VCaP (cell line): Measurements from ENCODE around the gene RABEP1.

Experiments used
- H3K27ac ChIP-seq: fragments of 450-650 bp; 2 replicates; pipeline ENCODE4 v1.5.1; 2017
- TF ChIP-seq, protein P1 (sequence below): fragments of 450-650 bp; conservative IDR thresholded peaks from 2 replicates; pipeline ENCODE4 v1.5.1; 2017; ENCODE audit warnings: mild to moderate bottlenecking, moderate library complexity

RABEP1 gene

DNA sequence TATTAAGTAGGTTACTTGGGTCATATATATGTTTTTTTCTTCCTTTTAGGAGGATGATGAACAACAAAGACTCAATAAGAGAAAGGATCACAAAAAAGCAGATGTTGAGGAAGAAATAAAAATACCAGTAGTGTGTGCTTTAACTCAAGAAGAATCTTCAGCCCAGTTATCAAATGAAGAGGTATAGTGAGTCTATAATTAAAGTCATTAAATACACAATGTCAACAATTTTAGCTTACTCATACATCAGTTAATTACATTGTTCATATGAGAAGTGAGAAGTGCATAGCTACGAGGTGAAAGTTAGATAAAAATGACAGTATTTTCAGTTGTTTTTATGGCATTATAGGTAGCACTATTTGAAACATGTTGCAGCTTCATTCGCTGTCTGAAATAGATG lies 72.2 kb downstream of the RABEP1 start:
- TF ChIP-seq, protein P1, sequence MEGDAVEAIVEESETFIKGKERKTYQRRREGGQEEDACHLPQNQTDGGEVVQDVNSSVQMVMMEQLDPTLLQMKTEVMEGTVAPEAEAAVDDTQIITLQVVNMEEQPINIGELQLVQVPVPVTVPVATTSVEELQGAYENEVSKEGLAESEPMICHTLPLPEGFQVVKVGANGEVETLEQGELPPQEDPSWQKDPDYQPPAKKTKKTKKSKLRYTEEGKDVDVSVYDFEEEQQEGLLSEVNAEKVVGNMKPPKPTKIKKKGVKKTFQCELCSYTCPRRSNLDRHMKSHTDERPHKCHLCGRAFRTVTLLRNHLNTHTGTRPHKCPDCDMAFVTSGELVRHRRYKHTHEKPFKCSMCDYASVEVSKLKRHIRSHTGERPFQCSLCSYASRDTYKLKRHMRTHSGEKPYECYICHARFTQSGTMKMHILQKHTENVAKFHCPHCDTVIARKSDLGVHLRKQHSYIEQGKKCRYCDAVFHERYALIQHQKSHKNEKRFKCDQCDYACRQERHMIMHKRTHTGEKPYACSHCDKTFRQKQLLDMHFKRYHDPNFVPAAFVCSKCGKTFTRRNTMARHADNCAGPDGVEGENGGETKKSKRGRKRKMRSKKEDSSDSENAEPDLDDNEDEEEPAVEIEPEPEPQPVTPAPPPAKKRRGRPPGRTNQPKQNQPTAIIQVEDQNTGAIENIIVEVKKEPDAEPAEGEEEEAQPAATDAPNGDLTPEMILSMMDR = no peak
- no peak overlapping the region for H3K27ac ChIP-seq

GRCh38 chr17:5354886-5355415 lies 72.9 kb downstream of the RABEP1 start:
- TF ChIP-seq, protein P1 = no peak

DNA sequence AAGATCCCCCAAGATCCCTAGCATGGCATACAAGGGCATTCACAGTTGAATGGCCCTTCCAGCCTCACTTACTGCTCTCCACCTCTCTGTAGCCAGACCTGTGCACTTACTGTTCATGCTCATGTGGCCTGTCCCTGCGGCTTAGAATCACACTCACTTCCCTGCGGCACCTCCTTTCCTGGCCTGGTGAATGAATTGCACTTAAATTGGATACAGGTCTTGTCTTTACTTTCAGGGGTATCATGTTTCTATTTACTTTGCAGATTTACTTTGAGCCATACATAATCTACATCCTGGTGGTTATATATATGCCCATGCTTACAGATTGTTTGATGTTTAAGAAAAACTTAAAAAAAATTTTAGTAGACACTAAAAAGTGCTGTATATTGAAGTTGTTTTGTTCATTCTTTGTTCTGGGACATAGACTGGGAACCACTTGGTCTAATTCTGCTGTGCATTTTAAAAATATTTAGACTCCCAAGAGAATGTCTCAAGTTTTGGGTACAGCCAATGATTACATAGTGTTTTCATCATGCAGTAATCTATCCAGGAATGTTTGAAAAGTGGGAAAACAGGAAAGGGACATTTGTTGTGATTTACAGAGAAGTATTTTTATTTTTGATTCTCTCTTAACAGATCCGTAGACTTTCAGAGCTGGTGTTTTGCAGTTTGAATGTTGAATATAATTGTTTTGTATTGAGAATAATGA lies 73.5 kb downstream of the RABEP1 start:
- TF ChIP-seq, protein P1 = no peak
- no peak overlapping the region for H3K27ac ChIP-seq

More at GRCh38 chr17:5354886-5355415, 72.9 kb downstream of the RABEP1 start:
- H3K27ac ChIP-seq = no peak overlapping the region

DNA sequence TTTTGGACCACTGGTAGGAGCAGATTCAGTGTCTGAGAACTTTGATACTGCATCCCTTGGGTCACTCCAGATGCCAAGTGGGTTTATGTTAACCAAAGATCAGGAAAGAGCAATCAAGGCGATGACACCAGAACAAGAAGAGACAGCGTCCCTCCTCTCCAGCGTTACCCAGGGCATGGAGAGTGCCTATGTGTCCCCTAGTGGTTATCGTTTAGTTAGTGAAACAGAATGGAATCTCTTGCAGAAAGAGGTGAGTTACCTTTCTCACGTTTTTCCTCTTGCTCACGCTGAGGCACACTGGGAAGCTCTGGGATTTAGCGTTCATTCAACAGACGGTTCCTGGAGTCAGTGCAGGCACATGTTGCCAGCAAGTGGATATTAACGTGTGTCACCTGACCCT lies 79.3 kb downstream of the RABEP1 start:
- peak overlapping the region; percentile 40 for H3K27ac ChIP-seq
- TF ChIP-seq, protein P1 = no peak

GRCh38 chr17:5362162-5362811 lies 80.2 kb downstream of the RABEP1 start:
- peak overlapping the region; percentile 40 for H3K27ac ChIP-seq
- TF ChIP-seq, protein P1 = no peak

DNA sequence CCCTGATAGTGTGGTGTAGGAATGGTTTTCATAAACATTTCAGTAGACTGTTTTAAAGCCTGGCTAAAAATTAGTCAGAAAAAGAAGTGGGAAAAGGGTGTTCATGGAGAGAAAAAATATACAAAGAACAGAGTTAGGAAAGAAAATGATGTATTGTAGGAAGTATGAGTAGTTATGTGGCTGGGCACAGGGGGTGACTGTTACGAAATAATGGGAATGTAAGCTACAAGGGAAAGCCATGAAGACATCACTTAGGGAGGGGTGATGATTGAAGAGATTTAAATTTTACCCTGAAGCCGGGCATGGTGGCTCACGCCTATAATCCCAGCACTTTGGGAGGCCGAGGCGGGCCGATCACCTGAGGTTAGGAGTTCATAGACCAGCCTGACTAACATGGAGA lies 82.1 kb downstream of the RABEP1 start:
- H3K27ac ChIP-seq = no peak overlapping the region

GRCh38 chr17:5364696-5365095 lies 82.6 kb downstream of the RABEP1 start:
- TF ChIP-seq, protein P1 = no peak
- no peak overlapping the region for H3K27ac ChIP-seq

More for the DNA sequence above, 82.1 kb downstream of the RABEP1 start:
- TF ChIP-seq, protein P1 = no peak
